GM18511 (cell line): Measurements from ENCODE around the gene UBL7.

Source experiments
- ATAC-seq: cut with Tn5 transposase; IDR thresholded peaks from one replicate; pipeline ENCODE4 v1.9.1; 2021; ENCODE audit warnings: mild to moderate bottlenecking, moderate library complexity; ENCODE audit not compliant: unreplicated experiment

The UBL7 gene

GRCh38 chr15:74425630-74426029, 35.3 kb downstream of the UBL7 start:
- ATAC-seq: no peak

GRCh38 chr15:74424901-74425528, 35.9 kb downstream of the UBL7 start:
- no peak for ATAC-seq

- ATAC-seq: no peak
These were observed 37.3 kb downstream of the UBL7 start for GRCh38 chr15:74423431-74424257.

GRCh38 chr15:74422652-74423430, 38.1 kb downstream of the UBL7 start:
- no peak for ATAC-seq

GRCh38 chr15:74422265-74422651, 38.7 kb downstream of the UBL7 start:
- ATAC-seq: no peak

GRCh38 chr15:74421302-74422245, 39.4 kb downstream of the UBL7 start:
- ATAC-seq: no peak

GRCh38 chr15:74420193-74420905, 40.6 kb downstream of the UBL7 start:
- ATAC-seq: no peak

- no peak for ATAC-seq
These were observed 41.5 kb downstream of the UBL7 start for GRCh38 chr15:74419432-74419831.

GRCh38 chr15:74418575-74419338, 42.2 kb downstream of the UBL7 start:
- no peak for ATAC-seq

- ATAC-seq: no peak
These were observed 43.3 kb downstream of the UBL7 start for GRCh38 chr15:74417670-74418069.

GRCh38 chr15:74417225-74417624, 43.7 kb downstream of the UBL7 start:
- no peak for ATAC-seq

- no peak for ATAC-seq
These were observed 44.7 kb downstream of the UBL7 start for GRCh38 chr15:74415966-74416916.

GRCh38 chr15:74414603-74415338, 46.2 kb downstream of the UBL7 start:
- no peak for ATAC-seq

GRCh38 chr15:74414081-74414580, 46.8 kb downstream of the UBL7 start:
- no peak for ATAC-seq

GRCh38 chr15:74413350-74414080, 47.4 kb downstream of the UBL7 start:
- no peak for ATAC-seq

- ATAC-seq: no peak
These were observed 48.8 kb downstream of the UBL7 start for GRCh38 chr15:74412159-74412558.

- ATAC-seq: no peak
These were observed 49.3 kb downstream of the UBL7 start for GRCh38 chr15:74411686-74412085.
